ENCODE measurements around the gene SORCS1.

DNA sequence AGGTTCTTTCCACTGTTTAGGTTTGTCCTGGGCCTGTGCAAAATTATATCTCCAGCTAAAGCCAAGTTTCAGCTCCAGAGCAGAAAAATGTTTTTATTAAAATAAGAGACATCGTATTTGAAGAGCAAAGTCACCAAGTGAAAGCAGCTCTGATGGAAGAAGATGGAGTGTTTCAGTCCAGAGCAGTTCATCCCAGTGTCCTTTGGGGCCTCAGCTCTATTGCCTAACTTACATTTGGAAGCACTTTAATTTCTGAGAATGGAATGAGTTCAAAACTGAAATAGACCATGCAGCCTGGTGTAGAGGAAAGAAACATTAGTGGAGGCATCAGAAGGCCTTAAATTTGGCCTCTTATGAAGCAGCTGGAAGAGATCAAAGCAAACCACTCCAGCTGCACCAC, 545.2 kb downstream of the SORCS1 start:
- TF ChIP-seq MEIS2 (CRISPR knock-in tag; IDR thresholded peaks at IDR 0.05) (no peak), RFXANK (CRISPR knock-in tag; IDR thresholded peaks at IDR 0.05) (no peak), MXI1 (IDR thresholded peaks at IDR 0.05; ENCODE audit: borderline replicate concordance, low read depth, low read length) (no peak), FOXA1 (IDR thresholded peaks at IDR 0.05) (no peak), FOXA1 (CRISPR knock-in tag; IDR thresholded peaks at IDR 0.05) (no peak), RBFOX2 (IDR thresholded peaks at IDR 0.05; ENCODE audit: low read depth, low read length) (no peak), NFE2L2 (IDR thresholded peaks at IDR 0.05; ENCODE audit: low read length) (no peak), SRF (IDR thresholded peaks at IDR 0.05; ENCODE audit: low read depth, low read length) (no peak), MAZ (IDR thresholded peaks at IDR 0.05; ENCODE audit: borderline replicate concordance, low read depth, low read length) (no peak), MAZ (CRISPR knock-in tag; IDR thresholded peaks at IDR 0.05; ENCODE audit: low read depth) (no peak), TAF1 (CRISPR knock-in tag; IDR thresholded peaks at IDR 0.05) (no peak), POLR2A (IDR thresholded peaks at IDR 0.05; ENCODE audit: insufficient read depth in 1 of 2, low read depth in 2 of 2, low read length in 2 of 2) (no peak)
- TF ChIP-seq, protein P1, sequence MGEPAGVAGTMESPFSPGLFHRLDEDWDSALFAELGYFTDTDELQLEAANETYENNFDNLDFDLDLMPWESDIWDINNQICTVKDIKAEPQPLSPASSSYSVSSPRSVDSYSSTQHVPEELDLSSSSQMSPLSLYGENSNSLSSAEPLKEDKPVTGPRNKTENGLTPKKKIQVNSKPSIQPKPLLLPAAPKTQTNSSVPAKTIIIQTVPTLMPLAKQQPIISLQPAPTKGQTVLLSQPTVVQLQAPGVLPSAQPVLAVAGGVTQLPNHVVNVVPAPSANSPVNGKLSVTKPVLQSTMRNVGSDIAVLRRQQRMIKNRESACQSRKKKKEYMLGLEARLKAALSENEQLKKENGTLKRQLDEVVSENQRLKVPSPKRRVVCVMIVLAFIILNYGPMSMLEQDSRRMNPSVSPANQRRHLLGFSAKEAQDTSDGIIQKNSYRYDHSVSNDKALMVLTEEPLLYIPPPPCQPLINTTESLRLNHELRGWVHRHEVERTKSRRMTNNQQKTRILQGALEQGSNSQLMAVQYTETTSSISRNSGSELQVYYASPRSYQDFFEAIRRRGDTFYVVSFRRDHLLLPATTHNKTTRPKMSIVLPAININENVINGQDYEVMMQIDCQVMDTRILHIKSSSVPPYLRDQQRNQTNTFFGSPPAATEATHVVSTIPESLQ (CRISPR knock-in tag; conservative IDR thresholded peaks at IDR 0.05) = no peak
- TF ChIP-seq, protein P2, sequence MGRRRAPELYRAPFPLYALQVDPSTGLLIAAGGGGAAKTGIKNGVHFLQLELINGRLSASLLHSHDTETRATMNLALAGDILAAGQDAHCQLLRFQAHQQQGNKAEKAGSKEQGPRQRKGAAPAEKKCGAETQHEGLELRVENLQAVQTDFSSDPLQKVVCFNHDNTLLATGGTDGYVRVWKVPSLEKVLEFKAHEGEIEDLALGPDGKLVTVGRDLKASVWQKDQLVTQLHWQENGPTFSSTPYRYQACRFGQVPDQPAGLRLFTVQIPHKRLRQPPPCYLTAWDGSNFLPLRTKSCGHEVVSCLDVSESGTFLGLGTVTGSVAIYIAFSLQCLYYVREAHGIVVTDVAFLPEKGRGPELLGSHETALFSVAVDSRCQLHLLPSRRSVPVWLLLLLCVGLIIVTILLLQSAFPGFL (CRISPR knock-in tag; IDR thresholded peaks at IDR 0.05) = no peak
- TF ChIP-seq, protein P3, sequence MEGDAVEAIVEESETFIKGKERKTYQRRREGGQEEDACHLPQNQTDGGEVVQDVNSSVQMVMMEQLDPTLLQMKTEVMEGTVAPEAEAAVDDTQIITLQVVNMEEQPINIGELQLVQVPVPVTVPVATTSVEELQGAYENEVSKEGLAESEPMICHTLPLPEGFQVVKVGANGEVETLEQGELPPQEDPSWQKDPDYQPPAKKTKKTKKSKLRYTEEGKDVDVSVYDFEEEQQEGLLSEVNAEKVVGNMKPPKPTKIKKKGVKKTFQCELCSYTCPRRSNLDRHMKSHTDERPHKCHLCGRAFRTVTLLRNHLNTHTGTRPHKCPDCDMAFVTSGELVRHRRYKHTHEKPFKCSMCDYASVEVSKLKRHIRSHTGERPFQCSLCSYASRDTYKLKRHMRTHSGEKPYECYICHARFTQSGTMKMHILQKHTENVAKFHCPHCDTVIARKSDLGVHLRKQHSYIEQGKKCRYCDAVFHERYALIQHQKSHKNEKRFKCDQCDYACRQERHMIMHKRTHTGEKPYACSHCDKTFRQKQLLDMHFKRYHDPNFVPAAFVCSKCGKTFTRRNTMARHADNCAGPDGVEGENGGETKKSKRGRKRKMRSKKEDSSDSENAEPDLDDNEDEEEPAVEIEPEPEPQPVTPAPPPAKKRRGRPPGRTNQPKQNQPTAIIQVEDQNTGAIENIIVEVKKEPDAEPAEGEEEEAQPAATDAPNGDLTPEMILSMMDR (CRISPR knock-in tag; IDR thresholded peaks at IDR 0.05) = no peak

All from HepG2 (cell line).